NCI-H2171 (cell line): Measurements from ENCODE around the gene ZDHHC1.
"Not testable (repeated sequence)": the region's sequence is repeated elsewhere in the genome, so short reads cannot be mapped to it uniquely, and the experiment has no call there.

Source experiments
- DNase-seq: peaks from one replicate; lab custom pipeline; 2025; lab: John Stamatoyannopoulos, UW

Gene ZDHHC1

DNA sequence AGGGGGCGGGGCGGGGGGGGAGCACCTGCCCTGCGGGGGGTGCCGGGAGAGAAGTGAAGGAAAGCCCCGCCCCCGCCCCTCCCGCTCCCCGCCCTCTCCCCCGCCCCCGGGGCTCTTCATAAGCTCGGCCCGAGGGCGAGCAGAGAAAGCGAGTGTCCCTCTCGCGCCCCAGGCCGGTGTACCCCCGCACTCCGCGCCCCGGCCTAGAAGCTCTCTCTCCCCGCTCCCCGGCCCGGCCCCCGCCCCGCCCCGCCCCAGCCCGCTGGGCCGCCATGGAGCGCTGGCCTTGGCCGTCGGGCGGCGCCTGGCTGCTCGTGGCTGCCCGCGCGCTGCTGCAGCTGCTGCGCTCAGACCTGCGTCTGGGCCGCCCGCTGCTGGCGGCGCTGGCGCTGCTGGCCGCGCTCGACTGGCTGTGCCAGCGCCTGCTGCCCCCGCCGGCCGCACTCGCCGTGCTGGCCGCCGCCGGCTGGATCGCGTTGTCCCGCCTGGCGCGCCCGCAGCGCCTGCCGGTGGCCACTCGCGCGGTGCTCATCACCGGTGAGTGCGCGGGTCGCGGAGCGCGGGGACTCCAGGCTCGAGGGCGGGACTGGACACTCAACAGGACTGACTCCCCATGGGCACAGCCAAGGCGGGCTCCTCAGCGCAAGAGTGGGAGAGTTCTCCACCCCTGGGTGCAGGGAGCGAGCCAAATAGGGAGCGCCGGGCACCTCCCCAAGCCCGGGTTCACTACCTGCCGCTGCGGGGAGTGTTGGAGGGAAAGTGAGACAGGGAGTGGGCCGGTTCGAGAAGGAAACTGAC is 14.9 kb upstream of the ZDHHC1 start, which contains the start of gene HSD11B2:
TSS of gene HSD11B2 (plus strand) at position 145 of the 798 bp plus-strand sequence. CDS start at position 273, 128 bp downstream.
- DNase-seq: peak; percentile 58

DNA sequence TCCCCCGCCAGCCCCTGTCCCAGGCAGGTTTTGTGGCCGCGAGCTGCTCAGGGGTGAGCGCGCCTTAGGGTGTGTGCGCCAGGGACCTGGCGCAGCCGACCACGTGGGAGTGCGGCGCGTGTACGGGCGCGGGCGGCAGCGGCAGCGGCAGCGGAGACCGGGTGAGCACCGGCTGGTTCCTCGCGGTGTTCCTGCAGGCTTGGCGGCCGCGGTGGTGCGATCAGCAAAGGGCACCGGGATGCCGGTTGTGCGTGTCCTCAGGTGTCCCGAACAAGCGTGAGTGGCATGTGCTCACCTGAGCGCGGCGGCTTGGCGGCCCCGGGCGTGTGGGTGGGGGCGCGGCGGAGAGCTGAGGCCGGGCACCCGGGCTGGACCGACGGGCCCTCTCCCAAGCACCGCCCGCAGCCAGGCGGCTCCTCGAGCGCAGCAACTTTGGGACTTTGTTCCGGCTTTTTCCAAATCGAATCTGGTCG is 14.3 kb upstream of the ZDHHC1 start:
- peak; percentile 58 for DNase-seq

DNA sequence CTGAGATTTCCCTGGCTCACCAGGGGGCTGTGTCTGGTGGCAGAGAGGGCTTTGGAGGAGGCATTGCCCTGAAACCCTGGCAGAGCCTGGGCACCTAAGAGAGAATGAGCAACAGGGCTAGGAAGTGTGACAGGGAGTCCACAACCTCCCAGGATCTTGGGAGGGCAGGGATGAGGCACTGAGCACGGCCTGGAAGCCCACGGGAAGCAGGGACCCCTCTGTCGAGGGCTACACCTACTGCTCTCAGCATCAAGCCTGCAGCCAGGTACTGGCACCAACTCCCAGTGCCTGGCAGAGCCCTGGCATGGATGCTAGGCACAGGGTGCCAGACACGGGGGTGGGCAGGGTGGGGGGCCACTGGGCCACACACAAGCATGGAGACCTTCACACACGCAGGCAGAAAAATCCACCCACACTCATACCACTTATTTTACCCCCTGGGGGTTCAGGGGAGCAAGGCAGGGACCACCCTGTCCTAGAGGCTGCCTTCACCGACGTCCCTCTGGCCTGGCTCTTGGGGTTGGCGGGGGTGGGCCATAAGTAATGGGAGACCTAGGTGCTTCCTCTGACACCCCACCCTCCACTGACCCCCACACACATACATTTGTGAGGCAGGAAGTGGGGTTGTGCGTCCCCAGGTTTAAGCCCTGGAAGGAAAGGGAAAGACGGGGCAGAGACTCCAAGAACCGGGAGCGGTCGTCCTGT is 13.7 kb upstream of the ZDHHC1 start:
- no peak for DNase-seq

DNA sequence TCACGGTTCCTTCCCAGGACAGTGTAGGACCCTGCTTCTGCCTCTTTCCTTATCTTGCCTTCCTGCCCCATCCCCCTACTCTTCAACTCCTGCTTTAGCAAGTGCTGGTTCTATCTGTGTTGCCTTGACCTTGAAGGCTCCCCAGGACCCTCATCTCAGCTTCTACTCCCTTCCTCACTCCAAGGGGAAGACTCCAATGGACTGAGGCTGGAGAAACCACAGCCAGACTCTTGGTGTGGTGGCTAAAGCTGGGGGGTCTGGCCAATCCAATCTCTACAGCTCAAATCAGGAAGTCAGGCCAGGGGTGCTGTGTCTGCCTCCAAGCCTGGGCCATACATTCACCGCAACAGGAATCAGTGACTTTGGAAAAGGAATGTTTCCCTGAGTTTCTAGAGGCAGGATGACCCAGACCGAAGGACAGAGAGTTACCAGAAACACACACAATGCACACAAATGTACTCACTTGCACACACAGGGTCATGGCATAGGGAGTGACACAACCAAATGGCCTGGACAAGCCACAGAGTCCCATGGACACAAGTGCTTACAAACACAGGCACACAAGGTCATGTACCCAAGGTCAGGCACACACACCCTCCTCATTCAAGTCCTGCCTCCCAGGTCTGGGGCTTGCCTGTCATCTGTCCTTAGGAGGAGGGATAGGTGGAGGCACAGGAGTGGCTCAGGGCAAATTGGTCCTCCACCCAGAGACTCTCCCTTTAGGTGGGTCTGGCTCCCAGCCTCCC is 12.9 kb upstream of the ZDHHC1 start:
- no peak for DNase-seq

DNA sequence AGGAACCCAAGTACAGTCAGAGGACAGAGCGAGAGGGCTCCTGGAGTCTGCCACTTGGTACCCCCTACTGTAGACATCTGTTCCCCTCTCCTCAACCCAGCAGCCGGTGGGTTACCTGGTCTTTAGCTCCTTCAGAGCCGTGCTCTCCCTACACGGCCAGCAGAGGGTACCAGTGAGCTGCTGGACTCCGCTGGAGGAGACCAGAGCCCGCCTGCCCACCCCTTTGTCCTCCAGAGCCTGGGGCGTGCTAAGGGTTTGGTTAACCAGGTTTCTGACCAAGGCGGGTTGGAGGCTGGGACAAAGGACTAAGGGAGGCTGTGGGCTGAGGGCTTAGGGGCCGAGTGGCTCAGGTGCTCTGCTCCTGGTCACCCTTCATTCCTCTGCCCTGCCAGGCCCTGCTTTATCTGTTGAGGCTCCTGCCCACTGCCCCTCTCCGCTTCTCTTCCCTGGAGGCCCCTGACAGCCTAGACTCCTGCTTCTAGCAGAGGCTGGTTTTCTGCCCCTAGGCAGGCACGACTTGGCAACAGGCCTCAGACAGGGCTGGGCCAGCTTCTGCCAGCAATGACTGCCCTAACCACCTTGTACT is 12.0 kb upstream of the ZDHHC1 start:
- DNase-seq: peak; percentile 38

DNA sequence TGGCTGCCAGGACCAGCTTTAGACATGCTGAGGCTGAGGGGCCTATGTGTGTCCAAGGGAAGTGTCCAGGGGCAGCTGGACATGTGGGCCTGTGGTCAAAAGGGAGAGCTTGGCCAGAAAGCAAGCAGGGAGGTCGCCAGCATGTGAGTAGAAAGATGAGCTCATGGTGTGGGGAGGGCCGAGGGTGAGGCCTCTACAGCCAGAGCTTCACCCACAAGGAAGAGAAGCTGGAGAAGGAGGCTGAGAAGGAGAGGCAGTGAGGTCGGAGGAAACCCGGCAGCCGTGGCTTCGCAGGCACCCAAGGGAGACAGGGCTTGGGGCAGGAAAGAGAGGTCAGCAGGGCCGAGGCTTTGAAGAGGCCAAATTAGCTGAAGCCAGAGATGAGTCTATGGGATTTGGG is 10.7 kb upstream of the ZDHHC1 start:
- no peak for DNase-seq

DNA sequence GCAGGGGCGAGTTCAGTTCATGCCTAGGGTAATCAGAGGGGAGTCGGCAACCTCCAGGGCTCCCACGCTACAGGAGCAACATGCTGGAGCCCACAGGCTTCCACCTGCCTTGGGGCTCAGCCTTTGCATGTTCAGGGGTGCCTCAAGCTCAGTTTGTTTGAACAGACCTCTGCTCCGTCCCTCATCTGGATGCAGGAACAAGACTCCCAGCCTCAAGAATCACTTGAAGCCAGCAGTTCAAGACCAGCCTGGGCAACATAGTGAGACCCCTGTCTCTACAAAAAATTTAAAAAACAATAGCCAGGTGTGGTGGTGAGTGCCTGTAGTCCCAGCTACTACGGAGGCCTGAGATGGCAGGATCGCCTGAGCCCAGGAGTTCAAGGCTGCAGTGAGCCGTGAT is 9.7 kb upstream of the ZDHHC1 start:
- no peak for DNase-seq

DNA sequence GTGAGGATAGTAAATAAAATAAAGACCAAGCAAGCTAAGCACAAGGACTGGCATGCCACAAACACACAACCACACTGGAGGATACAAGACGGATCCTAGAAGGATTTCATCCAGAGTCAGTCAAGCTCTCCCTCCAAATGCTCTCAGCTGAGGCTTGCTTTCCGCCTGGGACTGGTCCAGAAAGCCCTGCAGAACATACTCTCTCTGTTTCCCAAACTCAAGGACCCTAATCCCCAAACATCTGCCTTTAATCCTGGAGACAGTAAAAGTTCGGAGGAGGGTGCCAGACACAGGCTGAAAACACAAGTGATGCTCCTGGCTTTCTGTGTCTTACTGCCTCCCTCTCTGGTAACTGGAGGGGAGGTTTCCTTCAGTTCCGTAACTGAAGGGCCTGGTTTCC is 9.3 kb upstream of the ZDHHC1 start:
- no peak for DNase-seq

DNA sequence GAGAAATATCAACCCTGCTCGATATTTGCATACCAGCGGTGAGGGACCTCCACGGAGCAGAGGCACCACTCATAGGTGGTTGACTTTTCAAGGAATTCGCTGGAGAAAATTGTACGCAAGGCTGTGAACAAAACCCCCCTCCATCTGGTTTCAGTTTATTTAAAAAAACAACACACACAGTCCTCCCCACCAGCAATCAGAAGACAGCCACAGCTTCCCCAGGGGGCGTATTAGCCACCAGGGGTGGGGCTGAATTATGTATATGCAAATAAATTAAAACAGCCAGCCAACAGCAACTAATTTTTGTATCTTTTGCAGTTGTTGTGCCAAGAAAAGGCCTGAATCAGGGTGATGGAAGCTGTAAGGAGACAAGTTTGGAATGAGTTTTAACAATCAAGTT is 8.8 kb upstream of the ZDHHC1 start:
- no peak for DNase-seq

DNA sequence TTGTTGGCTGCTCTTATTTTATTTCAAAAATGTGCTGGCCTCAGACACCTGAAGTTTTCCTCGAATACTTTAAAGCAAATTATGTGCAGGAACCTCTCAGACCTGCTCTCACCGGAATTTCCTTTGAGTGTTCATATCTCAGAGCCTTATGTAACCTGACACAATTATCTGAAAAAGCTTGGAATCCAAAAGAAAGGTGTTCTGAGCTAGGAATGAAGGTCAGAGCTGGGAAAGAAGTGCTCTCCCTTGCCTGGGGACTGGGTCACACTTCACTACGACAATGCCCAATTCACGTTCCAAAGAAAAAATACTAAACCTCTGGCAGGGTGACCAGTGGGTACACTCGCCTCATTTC is 8.0 kb upstream of the ZDHHC1 start:
- no peak for DNase-seq

DNA sequence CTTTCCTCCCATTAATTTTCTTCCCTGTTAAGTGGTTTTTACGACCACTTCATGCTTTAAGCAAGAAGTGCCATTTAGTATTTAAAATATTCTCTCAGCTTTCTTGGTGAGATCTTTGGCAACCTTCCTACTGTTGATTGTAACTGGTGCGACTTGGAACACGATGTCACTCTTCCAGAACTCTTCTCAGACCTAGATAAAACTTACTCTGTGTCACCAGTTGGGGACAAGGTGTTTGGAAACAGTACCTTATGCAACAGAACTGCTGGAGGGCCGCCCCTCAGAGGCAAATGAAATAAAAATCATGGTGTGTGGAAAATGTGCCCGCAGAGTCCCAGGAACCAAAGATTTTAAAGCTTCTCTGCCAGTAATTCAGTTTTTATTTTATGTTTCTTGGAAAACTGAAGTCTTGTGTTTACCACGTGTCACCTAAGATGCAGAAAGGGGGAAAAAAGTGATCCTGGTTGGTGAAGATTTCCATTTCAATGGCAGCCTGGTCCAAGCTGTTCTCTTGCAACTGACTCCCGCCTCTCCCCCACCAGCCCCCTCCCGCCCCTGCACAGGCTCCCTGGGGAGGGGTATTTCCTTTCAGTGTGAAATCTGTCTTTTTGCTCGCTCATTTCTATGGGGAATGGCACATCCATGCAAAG is 7.5 kb upstream of the ZDHHC1 start:
- peak; percentile 59 for DNase-seq

DNA sequence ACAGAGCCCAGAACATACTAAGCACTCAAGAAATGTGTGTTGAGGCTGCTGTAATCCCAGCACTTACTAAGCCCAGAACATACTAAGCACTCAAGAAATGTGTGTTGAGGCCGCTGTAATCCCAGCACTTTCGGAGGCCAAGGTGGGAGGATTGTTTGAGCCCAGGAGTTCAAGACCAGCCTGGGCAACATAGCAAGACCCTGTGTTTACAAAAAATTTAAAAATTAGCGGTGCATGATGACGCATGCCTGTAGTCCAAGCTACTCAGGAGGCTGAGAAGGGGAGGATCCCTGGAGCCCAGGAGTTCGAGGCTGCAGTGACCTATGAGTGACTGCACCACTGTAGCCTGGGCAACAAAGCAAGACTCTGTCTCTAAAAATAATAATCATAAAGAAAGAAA is 6.7 kb upstream of the ZDHHC1 start:
- no peak for DNase-seq

DNA sequence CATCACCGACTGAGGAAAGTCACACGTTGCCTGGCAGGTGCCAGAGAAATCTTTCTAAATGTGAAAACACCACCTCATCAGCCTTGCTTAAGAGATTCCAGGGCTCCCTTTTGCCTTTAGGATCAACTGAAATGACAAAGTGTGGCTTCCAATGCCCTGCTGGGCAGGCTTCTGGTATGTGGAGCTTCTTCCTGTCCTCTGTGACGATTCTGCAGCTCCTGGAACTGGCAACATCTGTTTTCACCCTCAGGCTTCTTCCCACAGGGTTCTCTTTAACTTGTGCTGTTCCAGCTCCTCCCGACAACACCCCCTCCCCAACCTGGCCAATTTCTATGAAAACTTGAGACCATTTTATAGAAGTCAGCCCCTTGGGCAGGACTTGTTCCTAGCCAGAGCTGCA is 4.8 kb upstream of the ZDHHC1 start:
- no peak for DNase-seq

DNA sequence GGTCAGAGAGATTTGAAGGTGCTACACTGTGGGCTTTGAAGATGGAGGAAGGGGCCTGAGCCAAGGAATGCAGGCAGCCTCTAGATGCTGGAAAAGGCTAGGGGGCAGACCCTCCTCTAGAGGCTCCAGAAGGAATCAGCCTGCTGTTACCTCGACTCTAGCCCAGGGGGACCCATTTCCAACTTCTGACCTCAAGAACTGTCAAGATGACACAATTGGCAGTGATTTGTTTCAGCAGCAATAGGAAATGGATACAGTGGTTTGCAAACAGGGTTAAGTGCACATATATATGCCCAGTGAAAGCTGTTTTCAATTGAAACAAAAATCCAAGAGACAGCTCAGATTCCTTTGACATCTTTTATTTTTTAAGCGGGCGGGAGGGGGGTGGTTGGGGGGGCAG is 3.7 kb upstream of the ZDHHC1 start:
- no peak for DNase-seq

DNA sequence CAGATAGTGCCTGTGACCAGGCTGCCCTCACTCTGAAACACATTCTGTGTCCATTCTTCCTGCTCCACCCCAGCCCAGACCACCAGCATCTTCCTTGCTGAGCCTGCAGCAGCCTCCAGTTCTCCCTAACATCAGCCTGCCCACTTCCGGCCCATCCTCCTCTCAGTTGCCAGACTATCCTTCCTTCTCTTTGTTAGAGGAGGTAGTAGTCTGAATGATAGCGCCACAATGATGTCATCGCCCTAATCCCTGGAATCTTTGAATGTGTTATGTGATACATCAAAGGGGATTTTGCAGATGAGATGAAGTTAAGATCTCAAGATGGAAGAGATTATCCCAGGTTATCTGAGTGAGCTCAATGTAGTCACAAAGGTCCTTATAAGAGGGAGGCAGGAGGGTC is 3.2 kb upstream of the ZDHHC1 start:
- no peak for DNase-seq

DNA sequence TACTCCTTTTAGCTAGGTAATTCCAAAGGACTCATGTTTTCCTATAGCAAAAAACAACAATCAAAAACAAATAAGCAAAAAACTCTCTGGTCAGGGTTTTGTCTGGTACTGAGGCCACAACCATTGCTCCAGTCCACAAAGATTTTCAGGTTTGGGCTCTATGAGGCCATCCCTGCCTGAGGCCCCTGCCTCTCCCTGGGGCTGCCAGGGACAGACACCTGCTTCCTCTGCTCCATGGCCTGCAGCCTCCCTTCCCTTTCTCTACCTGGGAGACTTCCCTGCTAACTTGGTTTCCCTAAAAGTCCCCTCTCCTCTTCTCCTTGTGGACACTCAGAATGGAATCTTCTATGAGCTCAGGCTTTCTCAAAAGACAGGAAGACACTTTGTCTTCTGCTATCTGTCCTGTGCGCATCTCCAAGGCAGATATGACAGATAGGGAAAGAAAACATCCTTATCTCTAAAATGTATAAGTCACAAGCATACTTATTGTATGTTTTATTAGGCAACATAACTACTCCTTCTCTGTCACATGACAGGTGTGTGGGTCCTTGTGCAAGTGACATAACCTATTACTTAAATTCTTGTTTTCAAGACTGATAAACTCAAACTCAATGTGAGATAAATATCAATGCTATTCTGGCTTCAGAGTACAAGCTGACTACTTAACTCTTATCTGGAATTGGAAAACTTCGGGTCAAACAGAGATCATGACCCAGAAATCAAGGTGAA is 1.2 kb upstream of the ZDHHC1 start:
- DNase-seq: no peak

DNA sequence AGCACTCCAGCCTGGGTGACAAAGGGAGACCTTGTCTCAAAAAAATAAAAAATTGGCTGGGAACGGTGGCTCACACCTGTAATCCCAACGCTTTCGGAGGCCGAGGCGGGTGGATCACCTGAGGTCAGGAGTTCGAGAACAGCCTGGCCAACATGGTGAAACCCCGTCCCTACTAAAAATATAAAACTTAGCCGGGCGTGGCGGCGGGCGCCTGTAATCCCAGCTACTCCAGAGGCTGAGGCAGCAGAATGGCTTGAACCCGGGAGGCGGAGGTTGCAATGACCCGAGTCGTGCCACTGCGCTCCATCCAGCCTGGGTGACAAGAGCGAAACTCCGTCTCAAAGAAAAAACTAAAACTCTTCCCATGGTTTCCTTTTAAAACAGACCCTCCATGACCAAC is 856 bp downstream of the ZDHHC1 start:
- DNase-seq: not testable (repeated sequence)

DNA sequence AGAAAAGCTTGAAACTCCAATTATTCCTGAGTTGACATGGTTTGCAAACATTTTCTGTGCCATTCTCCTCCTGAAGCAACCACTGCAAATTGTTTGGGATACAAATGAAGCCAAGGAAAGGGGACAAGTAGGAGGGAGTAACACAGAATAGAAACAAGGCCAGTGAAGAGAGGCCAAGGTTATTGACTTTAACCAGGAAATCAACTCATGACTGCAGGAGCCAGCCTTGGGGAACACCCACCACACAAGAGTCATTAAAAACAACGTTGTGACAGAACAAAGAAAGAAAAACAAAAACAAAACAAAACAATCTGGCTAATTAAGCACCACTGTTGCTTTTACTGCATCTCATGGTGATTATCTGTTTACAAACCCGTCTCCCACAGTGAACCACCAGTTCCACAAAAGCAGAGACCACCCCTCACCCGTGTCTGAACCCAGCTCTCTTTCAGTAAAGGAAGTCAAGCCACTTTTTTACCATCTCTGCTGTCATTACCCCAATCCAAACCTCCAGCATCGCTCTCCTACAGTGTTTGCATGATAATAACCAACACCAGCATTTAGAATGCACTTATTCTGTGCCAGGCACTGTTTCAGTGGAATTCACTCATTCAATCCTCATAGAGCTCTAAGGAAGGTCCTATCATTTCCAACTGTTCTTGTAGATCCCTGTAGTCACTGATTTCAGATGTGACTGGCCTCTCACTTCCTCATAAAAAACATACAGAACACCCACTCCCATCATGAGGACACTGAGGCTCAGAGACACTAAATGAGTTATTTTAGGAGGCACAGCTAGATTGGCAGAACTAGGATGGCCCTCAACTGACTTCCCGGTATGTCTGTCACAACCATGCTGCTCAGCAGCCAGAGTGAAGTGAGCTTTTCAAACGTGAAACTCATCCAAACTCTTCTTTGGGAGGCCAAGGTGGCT is 2.0 kb downstream of the ZDHHC1 start:
- no peak for DNase-seq

DNA sequence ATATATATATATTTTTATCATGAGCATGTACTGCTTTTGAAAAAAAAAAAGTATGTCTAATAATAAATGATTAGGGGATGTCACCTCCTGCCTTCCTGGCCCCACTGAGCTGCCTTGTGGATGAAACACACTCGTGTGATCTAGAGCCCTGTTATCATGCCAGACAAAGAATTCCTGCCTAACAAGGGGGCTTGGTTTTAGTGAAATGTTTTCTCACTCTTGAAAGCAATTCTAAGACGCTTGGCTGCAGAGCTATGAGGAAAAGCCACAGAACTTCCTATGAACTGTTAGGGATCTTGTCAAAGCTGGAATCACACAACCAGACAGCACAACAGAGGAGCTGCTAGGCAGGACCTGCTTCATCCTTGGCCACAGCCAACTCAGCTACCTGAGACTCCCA is 4.0 kb downstream of the ZDHHC1 start:
- DNase-seq: no peak

DNA sequence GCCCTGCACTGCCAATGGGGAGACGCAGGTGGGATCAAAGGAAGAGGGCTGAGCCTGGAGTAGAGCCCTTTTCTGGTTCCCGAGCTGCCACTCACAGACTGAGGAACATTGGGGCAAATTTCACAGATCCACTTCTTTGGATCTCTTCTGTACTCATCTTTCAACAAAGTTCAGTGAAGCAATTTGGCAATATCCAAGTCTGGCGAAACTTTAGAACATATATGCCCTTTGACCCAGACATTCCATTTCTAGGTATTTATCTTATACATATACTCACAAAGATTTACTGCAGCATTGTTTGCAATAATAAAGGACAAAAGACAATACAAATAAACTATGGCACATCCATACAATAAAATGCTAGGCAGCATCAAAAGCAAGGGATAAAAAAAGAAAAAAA is 4.9 kb downstream of the ZDHHC1 start:
- no peak for DNase-seq
